Osteoblast (primary cell): ENCODE data around the gene STAB1. TPM values are rescaled to one million over a fixed set of nuclear protein-coding genes. Genes with fewer than 3 reads are reported as not detected.

Source experiments
- DNase-seq: peaks from one replicate; pipeline ENCODE4 v3.0.0; 2011; ENCODE audit warnings: low spot score, mixed read lengths; ENCODE audit not compliant: insufficient read length; ENCODE audit errors: missing footprints
- H2AFZ ChIP-seq: 2 replicates; pipeline ENCODE4 v1.6.0; 2011; ENCODE audit warnings: mild to moderate bottlenecking, low read length
- H3K27ac ChIP-seq: 2 replicates; pipeline ENCODE4 v1.5.1; 2011; ENCODE audit warnings: mild to moderate bottlenecking, low read depth, low read length, moderate library complexity
- H3K27me3 ChIP-seq: 2 replicates; pipeline ENCODE4 v1.6.0; 2012; ENCODE audit warnings: mild to moderate bottlenecking, control low read depth, inconsistent platforms, low read length, moderate library complexity; ENCODE audit not compliant: insufficient read depth
- H3K36me3 ChIP-seq: 2 replicates; pipeline ENCODE4 v1.5.1; 2011; ENCODE audit warnings: mild to moderate bottlenecking, low read length, control low read depth, moderate library complexity; ENCODE audit not compliant: insufficient read depth
- H3K4me1 ChIP-seq: 2 replicates; pipeline ENCODE4 v1.5.1; 2011; ENCODE audit warnings: mild to moderate bottlenecking, low read length, control low read depth, moderate library complexity; ENCODE audit not compliant: insufficient read depth
- H3K4me2 ChIP-seq: 2 replicates; pipeline ENCODE4 v1.6.0; 2011; ENCODE audit warnings: mild to moderate bottlenecking, low read length; ENCODE audit not compliant: insufficient read depth
- H3K4me3 ChIP-seq: fragments of 200-600 bp; sonication (generic); 3 replicates; pipeline ENCODE4 v1.5.1; 2012; ENCODE audit warnings: mild to moderate bottlenecking, low read length, inconsistent platforms; ENCODE audit not compliant: insufficient read depth
- H3K79me2 ChIP-seq: 2 replicates; pipeline ENCODE4 v1.6.0; 2012; ENCODE audit warnings: mild to moderate bottlenecking, low read length, control low read depth, inconsistent platforms; ENCODE audit not compliant: insufficient read depth
- H3K9me3 ChIP-seq: 2 replicates; pipeline ENCODE4 v1.5.1; 2011; ENCODE audit warnings: low read depth, low read length, control low read depth
- H4K20me1 ChIP-seq: 2 replicates; pipeline ENCODE4 v1.6.0; 2012; ENCODE audit warnings: mild to moderate bottlenecking, low read length, control low read depth; ENCODE audit not compliant: insufficient read depth
- CTCF ChIP-seq: IDR thresholded peaks from 2 replicates; pipeline ENCODE4 v1.5.1; 2011; ENCODE audit warnings: mild to moderate bottlenecking, low read depth, low read length, moderate library complexity; ENCODE audit errors: extremely low read depth
- total RNA-seq: library from RNA; depleted of rRNA; stranded (reverse); fragments of >200 nt; gene quantifications from 2 replicates; pipeline ENCODE4 v1.2.3, GENCODE V29; 2012

The STAB1 gene
- total RNA-seq, 1 donor = 1.1 TPM

GRCh38 chr3:52480768-52481715 is 14.1 kb upstream of the STAB1 start:
- peaks cover 73% of the 10 kb centered on the region for H3K36me3 ChIP-seq
- no peak overlapping the region for H3K4me2 ChIP-seq
- H3K4me3 ChIP-seq = no peak overlapping the region
- DNase-seq = peak; percentile 89
- peaks cover 14% of the 10 kb centered on the region for H4K20me1 ChIP-seq
- H3K27me3 ChIP-seq = no peaks in the 10 kb centered on the region
- no peaks in the 10 kb centered on the region for H3K9me3 ChIP-seq
- H3K4me1 ChIP-seq = no peaks in the 10 kb centered on the region
- no peak overlapping the region for H3K27ac ChIP-seq
- TF ChIP-seq CTCF = no peak
- no peak overlapping the region for H2AFZ ChIP-seq
- no peaks in the 10 kb centered on the region for H3K79me2 ChIP-seq

- peak; percentile 93 for DNase-seq
- Histone ChIP-seq H3K36me3 (peaks cover 70% of the 10 kb centered on the region), H2AFZ (no peak overlapping the region)
Observed at GRCh38 chr3:52481819-52482521, 13.2 kb upstream of the STAB1 start.

GRCh38 chr3:52483081-52483480 is 12.1 kb upstream of the STAB1 start:
- H2AFZ ChIP-seq = no peak overlapping the region
- H3K4me1 ChIP-seq = no peaks in the 10 kb centered on the region
- no peak overlapping the region for H3K4me3 ChIP-seq
- no peaks in the 10 kb centered on the region for H3K79me2 ChIP-seq
- peak; percentile 73 for DNase-seq
- peaks cover 67% of the 10 kb centered on the region for H3K36me3 ChIP-seq
- H4K20me1 ChIP-seq = peaks cover 14% of the 10 kb centered on the region
- no peak overlapping the region for H3K27ac ChIP-seq
- no peaks in the 10 kb centered on the region for H3K27me3 ChIP-seq
- no peaks in the 10 kb centered on the region for H3K9me3 ChIP-seq
- TF ChIP-seq CTCF = no peak
- H3K4me2 ChIP-seq = no peak overlapping the region

More at GRCh38 chr3:52481819-52482521, 13.2 kb upstream of the STAB1 start:
- Histone ChIP-seq H3K79me2 (no peaks in the 10 kb centered on the region), H4K20me1 (peaks cover 14% of the 10 kb centered on the region), H3K4me1 (no peaks in the 10 kb centered on the region), H3K4me3 (no peak overlapping the region), H3K27me3 (no peaks in the 10 kb centered on the region), H3K27ac (no peak overlapping the region), H3K4me2 (no peak overlapping the region), H3K9me3 (no peaks in the 10 kb centered on the region)
- TF ChIP-seq CTCF = peak; percentile 52
